CD14-positive monocyte (primary cell): Measurements from ENCODE around the gene DCP1B. TPM values are rescaled to one million over a fixed set of nuclear protein-coding genes. Genes with fewer than 3 reads are reported as not detected.

Experiments
- DNase-seq, 3 donors: peaks; one replicate each; pipeline ENCODE4 v3.0.0-alpha.2; 2011 to 2022
- H2AFZ ChIP-seq: 2 replicates; pipeline ENCODE4 v1.6.0; 2012; ENCODE audit warnings: mild to moderate bottlenecking, low read depth, low read length, inconsistent platforms; ENCODE audit not compliant: insufficient read depth, poor library complexity, severe bottlenecking
- H3K27ac ChIP-seq, 2 donors: 1 replicate in 1 of 2; 2 replicates in 1 of 2; pipeline ENCODE4 v1.5.1; 2012 to 2013; ENCODE audit warnings: low read length in 2 of 2, control low read depth in 1 of 2, inconsistent platforms in 1 of 2, low read depth in 1 of 2, mild to moderate bottlenecking in 1 of 2
- H3K27me3 ChIP-seq, 2 donors: one replicate each; pipeline versions ENCODE4 v1.6.0 to v1.6.1; 2011 to 2013; ENCODE audit warnings: low read length in 2 of 2; ENCODE audit not compliant: control insufficient read depth in 2 of 2, insufficient read depth in 2 of 2
- H3K36me3 ChIP-seq, 2 donors: replicated peaks in 1 of 2; 1 replicate in 1 of 2; 2 replicates in 1 of 2; pipeline versions ENCODE4 v1.5.1 to v1.6.1; 2012 to 2013; ENCODE audit warnings: low read length in 2 of 2, control low read depth in 1 of 2, inconsistent platforms in 1 of 2, mild to moderate bottlenecking in 1 of 2; ENCODE audit not compliant: insufficient read depth in 2 of 2, control insufficient read depth in 1 of 2
- H3K4me1 ChIP-seq, 2 donors: 1 replicate in 1 of 2; 2 replicates in 1 of 2; pipeline versions ENCODE4 v1.5.1 to v1.6.1; 2012 to 2013; ENCODE audit warnings: low read length in 2 of 2, control low read depth in 1 of 2, inconsistent platforms in 1 of 2, mild to moderate bottlenecking in 1 of 2, moderate library complexity in 1 of 2; ENCODE audit not compliant: insufficient read depth in 2 of 2, control insufficient read depth in 1 of 2
- H3K4me2 ChIP-seq: replicated peaks from 2 replicates; pipeline ENCODE3; 2012; ENCODE audit warnings: low read length, moderate library complexity, mild to moderate bottlenecking; ENCODE audit not compliant: poor library complexity, severe bottlenecking; ENCODE audit errors: extremely low read depth
- H3K4me3 ChIP-seq, 3 experiments: fragments of 200-600 bp in 1 of 3; sonication (generic) in 1 of 3; replicated peaks in 1 of 3; 1 replicate in 2 of 3; 2 replicates in 1 of 3; pipeline ENCODE4 v1.5.1; 2011 to 2013; ENCODE audit warnings: low read length in 3 of 3, mild to moderate bottlenecking in 3 of 3, control low read depth in 2 of 3, low read depth in 2 of 3, inconsistent platforms in 1 of 3, moderate library complexity in 1 of 3
- H3K79me2 ChIP-seq: 2 replicates; pipeline ENCODE4 v1.6.0; 2012; ENCODE audit warnings: mild to moderate bottlenecking, control low read depth, inconsistent platforms, low read length, moderate library complexity; ENCODE audit not compliant: insufficient read depth
- H3K9ac ChIP-seq: 2 replicates; pipeline ENCODE4 v1.6.0; 2017; ENCODE audit warnings: low read length, mild to moderate bottlenecking; ENCODE audit not compliant: insufficient read depth, poor library complexity, severe bottlenecking
- H3K9me3 ChIP-seq, 2 donors: replicated peaks in 1 of 2; 1 replicate in 1 of 2; 2 replicates in 1 of 2; pipeline versions ENCODE4 v1.5.1 to v1.6.1; 2012 to 2013; ENCODE audit warnings: low read length in 2 of 2, control low read depth in 1 of 2; ENCODE audit not compliant: control insufficient read depth in 1 of 2, insufficient read depth in 1 of 2
- H4K20me1 ChIP-seq: 2 replicates; pipeline ENCODE4 v1.6.0; 2012; ENCODE audit warnings: mild to moderate bottlenecking, low read length, control low read depth, moderate library complexity; ENCODE audit not compliant: insufficient read depth
- H3K27ac Mint-ChIP-seq, 7 donors: one replicate each; pipeline ENCODE4 v1.8.0; 2020; ENCODE audit warnings: mild to moderate bottlenecking in 7 of 7, mixed read lengths in 7 of 7, moderate library complexity in 6 of 7, inconsistent platforms in 2 of 7
- H3K27me3 Mint-ChIP-seq, 3 donors: one replicate each; pipeline ENCODE4 v1.8.0; 2021 to 2022; ENCODE audit warnings: low read depth in 3 of 3, mild to moderate bottlenecking in 3 of 3, mixed read lengths in 3 of 3, moderate library complexity in 3 of 3, inconsistent platforms in 1 of 3
- H3K36me3 Mint-ChIP-seq, 2 donors: one replicate each; pipeline ENCODE4 v1.8.0; 2020; ENCODE audit warnings: mixed read lengths in 2 of 2, inconsistent platforms in 1 of 2, mild to moderate bottlenecking in 1 of 2
- H3K4me1 Mint-ChIP-seq: one replicate; pipeline ENCODE4 v1.8.0; 2020; ENCODE audit warnings: mild to moderate bottlenecking, mixed read lengths
- H3K4me3 Mint-ChIP-seq, 2 donors: one replicate each; pipeline ENCODE4 v1.8.0; 2020; ENCODE audit warnings: mild to moderate bottlenecking in 2 of 2, mixed read lengths in 2 of 2, moderate library complexity in 1 of 2
- H3K9me3 Mint-ChIP-seq, 7 donors: one replicate each; pipeline ENCODE4 v1.8.0; 2020 to 2022; ENCODE audit warnings: mixed read lengths in 7 of 7, mild to moderate bottlenecking in 6 of 7, moderate library complexity in 6 of 7, inconsistent platforms in 2 of 7
- WGBS: methylation state at CpG from one replicate; pipeline ENCODE4 v1.1.5; 2013; ENCODE audit warnings: missing lambda C conversion rate; ENCODE audit not compliant: insufficient coverage; 5-methylcytosine and 5-hydroxymethylcytosine counted together
- intact Hi-C, 2 donors: fragments of 100-400 bp; cut with micrococcal nuclease; formaldehyde crosslinking; loops; one replicate each; pipeline versions ENCODE4 v1.15.0 to v1.15.1; 2023
- polyA plus RNA-seq, 3 donors: library from polyadenylated mRNA; depleted of rRNA in 1 of 3; unstranded in 2 of 3; stranded (reverse) in 1 of 3; fragments of 300-500 nt in 2 of 3; fragments of >200 nt in 1 of 3; fragmentation: Illumina TruSeq in 2 of 3; gene quantifications; 1 replicate in 2 of 3; 2 replicates in 1 of 3; pipeline ENCODE4 v1.2.3, GENCODE V29; 2012 to 2021
- TF ChIP-seq, protein P1 (sequence below): fragments of 200-600 bp; IDR thresholded peaks from one replicate; pipeline ENCODE4 v1.8.0; 2022; ENCODE audit warnings: antibody characterized with exemption, mild to moderate bottlenecking

The DCP1B gene
- polyA plus RNA-seq, 3 donors = 3.6 to 5.1 (median 4.9) TPM

- no peaks in the 10 kb centered on the region for H3K36me3 ChIP-seq
- intact Hi-C loops = no loop called here
- Mint-ChIP-seq H3K9me3 (peaks cover 19 to 49% (median 38%) of the 10 kb centered on the region in 7 donors), H3K27ac (no peak overlapping the region), H3K36me3 (peaks cover 0 to 4% of the 10 kb centered on the region in 2 donors), H3K4me1 (peaks cover 7% of the 10 kb centered on the region), H3K27me3 (peaks cover 8 to 22% (median 19%) of the 10 kb centered on the region in 3 donors), H3K4me3 (no peak overlapping the region)
- H3K27me3 ChIP-seq = peaks cover 0 to 14% of the 10 kb centered on the region in 2 donors
- peaks cover 8 to 10% of the 10 kb centered on the region in 2 donors for H3K4me1 ChIP-seq
- no peak overlapping the region for H3K4me3 ChIP-seq
- TF ChIP-seq, protein P1, sequence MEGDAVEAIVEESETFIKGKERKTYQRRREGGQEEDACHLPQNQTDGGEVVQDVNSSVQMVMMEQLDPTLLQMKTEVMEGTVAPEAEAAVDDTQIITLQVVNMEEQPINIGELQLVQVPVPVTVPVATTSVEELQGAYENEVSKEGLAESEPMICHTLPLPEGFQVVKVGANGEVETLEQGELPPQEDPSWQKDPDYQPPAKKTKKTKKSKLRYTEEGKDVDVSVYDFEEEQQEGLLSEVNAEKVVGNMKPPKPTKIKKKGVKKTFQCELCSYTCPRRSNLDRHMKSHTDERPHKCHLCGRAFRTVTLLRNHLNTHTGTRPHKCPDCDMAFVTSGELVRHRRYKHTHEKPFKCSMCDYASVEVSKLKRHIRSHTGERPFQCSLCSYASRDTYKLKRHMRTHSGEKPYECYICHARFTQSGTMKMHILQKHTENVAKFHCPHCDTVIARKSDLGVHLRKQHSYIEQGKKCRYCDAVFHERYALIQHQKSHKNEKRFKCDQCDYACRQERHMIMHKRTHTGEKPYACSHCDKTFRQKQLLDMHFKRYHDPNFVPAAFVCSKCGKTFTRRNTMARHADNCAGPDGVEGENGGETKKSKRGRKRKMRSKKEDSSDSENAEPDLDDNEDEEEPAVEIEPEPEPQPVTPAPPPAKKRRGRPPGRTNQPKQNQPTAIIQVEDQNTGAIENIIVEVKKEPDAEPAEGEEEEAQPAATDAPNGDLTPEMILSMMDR = no peak
- no peaks in the 10 kb centered on the region for H4K20me1 ChIP-seq
- peaks cover 9 to 40% of the 10 kb centered on the region in 2 donors for H3K9me3 ChIP-seq
- DNase-seq = no peak
- H3K4me2 ChIP-seq = no peak overlapping the region
- H3K79me2 ChIP-seq = no peaks in the 10 kb centered on the region
- no peak overlapping the region for H2AFZ ChIP-seq
- H3K27ac ChIP-seq = no peak overlapping the region
- no peak overlapping the region for H3K9ac ChIP-seq
Observed at GRCh38 chr12:1904875-1905274, 99.4 kb downstream of the DCP1B start.

GRCh38 chr12:1896964-1897363, 107.3 kb downstream of the DCP1B start:
- WGBS = 98% methylated on average over 4 of the region's 5 CpGs
- intact Hi-C loops = no loop called here
- TF ChIP-seq, protein P1 = no peak

More at GRCh38 chr12:1896964-1897363, 107.3 kb downstream of the DCP1B start:
- Mint-ChIP-seq H3K27ac (no peak overlapping the region), H3K9me3 (peaks cover 5 to 14% (median 10%) of the 10 kb centered on the region in 7 donors), H3K4me3 (no peak overlapping the region), H3K27me3 (peaks cover 0 to 2% (median 2%) of the 10 kb centered on the region in 3 donors), H3K36me3 (no peaks in the 10 kb centered on the region), H3K4me1 (no peaks in the 10 kb centered on the region)
- DNase-seq = no peak
- Histone ChIP-seq H3K4me1 (no peaks in the 10 kb centered on the region), H3K27me3 (no peaks in the 10 kb centered on the region), H3K4me2 (no peak overlapping the region), H3K4me3 (no peak overlapping the region), H3K79me2 (no peaks in the 10 kb centered on the region), H3K9me3 (peaks cover 0 to 8% of the 10 kb centered on the region in 2 donors), H3K27ac (no peak overlapping the region), H4K20me1 (no peaks in the 10 kb centered on the region), H3K9ac (no peak overlapping the region), H2AFZ (no peak overlapping the region), H3K36me3 (no peaks in the 10 kb centered on the region)

Other genes starting within 250 kb of the DCP1B start
- gene LRTM2, start 183.9 kb downstream of the DCP1B start, polyA plus RNA-seq = not detected
- 10 to 100 TPM; 17.8 to 87.7 (median 22.1) TPM for gene CACNA2D4, start 85.8 kb downstream of the DCP1B start, polyA plus RNA-seq
- not detected for gene CACNA1C, start 48.5 kb upstream of the DCP1B start, polyA plus RNA-seq